ENCODE results near the gene CTNNA2. TPM values are rescaled to one million over a fixed set of nuclear protein-coding genes. Genes with fewer than 3 reads are reported as not detected.

CTNNA2 gene
- total RNA-seq, 1 donor from 2014 or later = not detected

GRCh38 chr2:80374105-80374504 lies 861.3 kb downstream of the CTNNA2 start:
- TF ChIP-seq CTCF (IDR thresholded peaks at IDR 0.05) = no peak
- H3K4me1 ChIP-seq = no peaks in the 10 kb centered on the region
- no peaks in the 10 kb centered on the region for H3K36me3 ChIP-seq
- ATAC-seq (no peak), DNase-seq (no peak)
- intact Hi-C loops (cut with DNase I) = no loop called here
- no peak overlapping the region for H3K4me3 ChIP-seq
- no peaks in the 10 kb centered on the region for H3K9me3 ChIP-seq
- no peak overlapping the region for H3K27ac ChIP-seq
- H3K27me3 ChIP-seq = no peaks in the 10 kb centered on the region

- no peak for TF ChIP-seq CTCF (IDR thresholded peaks at IDR 0.05)
- intact Hi-C loops (cut with DNase I) = no loop called here
- ATAC-seq = no peak
Measured at GRCh38 chr2:80377071-80377470, 864.2 kb downstream of the CTNNA2 start.

GRCh38 chr2:80380736-80381135 lies 867.9 kb downstream of the CTNNA2 start:
- TF ChIP-seq CTCF (IDR thresholded peaks at IDR 0.05) = no peak

More at GRCh38 chr2:80377071-80377470, 864.2 kb downstream of the CTNNA2 start:
- DNase-seq = no peak
- H3K27me3 ChIP-seq = no peaks in the 10 kb centered on the region
- H3K9me3 ChIP-seq = no peaks in the 10 kb centered on the region
- no peak overlapping the region for H3K4me3 ChIP-seq
- no peaks in the 10 kb centered on the region for H3K4me1 ChIP-seq
- no peak overlapping the region for H3K27ac ChIP-seq
- no peaks in the 10 kb centered on the region for H3K36me3 ChIP-seq

GRCh38 chr2:80381666-80382065 lies 868.8 kb downstream of the CTNNA2 start:
- H3K4me3 ChIP-seq = no peak overlapping the region
- no peak for TF ChIP-seq CTCF (IDR thresholded peaks at IDR 0.05)
- H3K36me3 ChIP-seq = no peaks in the 10 kb centered on the region
- DNase-seq (no peak), ATAC-seq (no peak)
- no peaks in the 10 kb centered on the region for H3K27me3 ChIP-seq
- no peak overlapping the region for H3K27ac ChIP-seq
- H3K4me1 ChIP-seq = no peaks in the 10 kb centered on the region
- H3K9me3 ChIP-seq = no peaks in the 10 kb centered on the region
- intact Hi-C loops (cut with DNase I) = no loop called here

More at GRCh38 chr2:80380736-80381135, 867.9 kb downstream of the CTNNA2 start:
- H3K4me3 ChIP-seq = no peak overlapping the region
- H3K36me3 ChIP-seq = no peaks in the 10 kb centered on the region
- DNase-seq (no peak), ATAC-seq (no peak)
- H3K27ac ChIP-seq = no peak overlapping the region
- no peaks in the 10 kb centered on the region for H3K27me3 ChIP-seq
- H3K4me1 ChIP-seq = no peaks in the 10 kb centered on the region
- H3K9me3 ChIP-seq = no peaks in the 10 kb centered on the region
- intact Hi-C loops (cut with DNase I) = no loop called here

- Histone ChIP-seq H3K27me3 (no peaks in the 10 kb centered on the region), H3K27ac (no peak overlapping the region), H3K4me3 (no peak overlapping the region), H3K9me3 (no peaks in the 10 kb centered on the region), H3K36me3 (no peaks in the 10 kb centered on the region), H3K4me1 (no peaks in the 10 kb centered on the region)
- no peak for TF ChIP-seq CTCF (IDR thresholded peaks at IDR 0.05)
- DNase-seq (no peak), ATAC-seq (no peak)
- intact Hi-C loops (cut with DNase I) = no loop called here
Measured at GRCh38 chr2:80392441-80392840, 879.6 kb downstream of the CTNNA2 start.

GRCh38 chr2:80393991-80394390 lies 881.1 kb downstream of the CTNNA2 start:
- Histone ChIP-seq H3K4me3 (no peak overlapping the region), H3K9me3 (no peaks in the 10 kb centered on the region), H3K4me1 (no peaks in the 10 kb centered on the region), H3K27ac (no peak overlapping the region), H3K27me3 (no peaks in the 10 kb centered on the region), H3K36me3 (no peaks in the 10 kb centered on the region)
- intact Hi-C loops (cut with DNase I) = no loop called here
- TF ChIP-seq CTCF (IDR thresholded peaks at IDR 0.05) = no peak
- ATAC-seq = no peak
- no peak for DNase-seq

Data from upper lobe of right lung (tissue), 1 donor.